ENCODE measurements around the gene CERS6. TPM values are rescaled to one million over a fixed set of nuclear protein-coding genes. Genes with fewer than 3 reads are reported as not detected.

The CERS6 gene
- total RNA-seq, 1 donor from 2014 or later = 30.8 TPM

- peaks cover 4% of the 10 kb centered on the region for H3K9me3 Mint-ChIP-seq (ENCODE audit: low read depth)
- peaks cover 2% of the 10 kb centered on the region for H3K36me3 Mint-ChIP-seq (ENCODE audit: low read depth)
- peaks cover 14% of the 10 kb centered on the region for H3K4me1 Mint-ChIP-seq (ENCODE audit: low read depth)
- no peaks in the 10 kb centered on the region for H3K27me3 Mint-ChIP-seq (ENCODE audit: low read depth)
- H3K27ac Mint-ChIP-seq (ENCODE audit: unreplicated experiment) = no peak overlapping the region
- no peak for TF ChIP-seq CTCF (IDR thresholded peaks at IDR 0.05)
- no peak overlapping the region for H3K4me3 Mint-ChIP-seq (ENCODE audit: unreplicated experiment)
- no peak for DNase-seq (ENCODE audit: low spot score)
Measured at GRCh38 chr2:168450732-168451131, 5.3 kb upstream of the CERS6 start.

GRCh38 chr2:168452781-168453180 lies 3.3 kb upstream of the CERS6 start:
- no peak overlapping the region for H3K4me3 Mint-ChIP-seq (ENCODE audit: unreplicated experiment)
- TF ChIP-seq CTCF (IDR thresholded peaks at IDR 0.05) = no peak
- no peaks in the 10 kb centered on the region for H3K27me3 Mint-ChIP-seq (ENCODE audit: low read depth)
- H3K36me3 Mint-ChIP-seq (ENCODE audit: low read depth) = no peaks in the 10 kb centered on the region
- H3K9me3 Mint-ChIP-seq (ENCODE audit: low read depth) = no peaks in the 10 kb centered on the region
- H3K4me1 Mint-ChIP-seq (ENCODE audit: low read depth) = peaks cover 19% of the 10 kb centered on the region
- no peak overlapping the region for H3K27ac Mint-ChIP-seq (ENCODE audit: unreplicated experiment)
- no peak for DNase-seq (ENCODE audit: low spot score)

DNA sequence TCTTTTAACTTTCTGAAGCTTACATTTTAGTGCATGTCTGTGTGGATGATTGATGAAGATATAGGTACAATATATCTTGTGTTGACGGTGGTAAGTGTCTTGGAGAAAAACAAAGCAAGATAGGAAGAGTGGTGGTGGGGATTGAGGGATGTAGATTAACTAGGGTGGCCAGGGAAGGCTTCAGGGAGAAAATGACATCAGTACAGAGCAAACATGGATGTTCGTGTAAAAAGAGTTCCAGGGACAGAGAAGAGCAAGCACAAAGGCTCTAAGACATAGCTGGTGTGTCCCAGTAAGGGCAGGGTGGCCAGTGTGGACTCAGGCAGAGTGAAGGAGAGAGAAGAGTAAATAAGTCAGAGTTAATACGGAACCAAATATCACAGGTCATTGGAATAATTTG lies 2.7 kb upstream of the CERS6 start:
- Mint-ChIP-seq H3K36me3 (ENCODE audit: low read depth) (no peaks in the 10 kb centered on the region), H3K4me3 (ENCODE audit: unreplicated experiment) (no peak overlapping the region), H3K9me3 (ENCODE audit: low read depth) (no peaks in the 10 kb centered on the region), H3K27me3 (ENCODE audit: low read depth) (no peaks in the 10 kb centered on the region), H3K4me1 (ENCODE audit: low read depth) (peaks cover 26% of the 10 kb centered on the region), H3K27ac (ENCODE audit: unreplicated experiment) (no peak overlapping the region)
- TF ChIP-seq CTCF (IDR thresholded peaks at IDR 0.05) = no peak
- DNase-seq (ENCODE audit: low spot score) = no peak

DNA sequence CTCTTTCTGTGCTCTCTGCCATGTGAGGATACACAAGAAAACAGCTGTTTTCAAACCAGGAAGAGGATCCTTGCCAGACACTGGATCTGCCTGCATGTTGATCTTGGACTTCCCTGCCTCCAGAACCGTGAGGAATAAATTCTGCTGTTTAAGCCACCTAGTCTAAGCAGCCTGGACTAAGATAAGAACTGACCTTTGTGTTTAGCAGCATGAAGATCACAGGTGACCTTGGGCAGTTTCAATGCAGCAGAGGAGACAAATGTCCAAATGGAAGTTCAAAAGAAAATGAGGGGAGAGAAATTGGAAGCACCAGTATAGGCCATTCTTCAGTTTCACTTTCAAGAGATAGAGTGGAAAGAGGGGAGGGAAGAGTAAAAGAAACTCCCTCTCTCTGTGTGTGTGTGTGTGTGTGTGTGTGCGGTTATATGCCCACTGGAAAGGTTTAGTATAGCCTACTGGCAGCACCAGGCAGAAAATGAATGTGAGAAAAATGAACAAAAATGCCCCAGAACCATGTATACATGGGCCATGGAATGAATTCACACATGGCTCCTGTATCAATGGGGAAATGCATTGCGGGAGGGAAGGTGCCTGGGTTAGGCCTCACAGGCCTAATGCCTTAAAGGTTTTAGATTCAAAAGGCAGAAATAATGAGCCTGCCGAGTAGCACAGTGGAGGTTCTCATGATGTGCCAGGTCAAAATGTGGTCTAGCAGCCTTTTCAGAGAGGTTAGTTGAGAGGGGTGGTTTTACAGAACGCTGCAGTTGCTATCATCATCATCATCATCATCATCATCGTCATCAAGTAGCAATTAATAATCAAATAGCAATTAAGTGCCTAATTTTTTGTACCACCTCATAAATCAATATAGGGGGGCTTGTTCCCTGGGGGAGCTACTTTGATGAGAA lies 1.1 kb upstream of the CERS6 start:
- H3K4me3 Mint-ChIP-seq (ENCODE audit: unreplicated experiment) = no peak overlapping the region
- DNase-seq (ENCODE audit: low spot score) = no peak
- H3K4me1 Mint-ChIP-seq (ENCODE audit: low read depth) = peaks cover 29% of the 10 kb centered on the region
- no peaks in the 10 kb centered on the region for H3K27me3 Mint-ChIP-seq (ENCODE audit: low read depth)
- no peak overlapping the region for H3K27ac Mint-ChIP-seq (ENCODE audit: unreplicated experiment)
- H3K36me3 Mint-ChIP-seq (ENCODE audit: low read depth) = no peaks in the 10 kb centered on the region
- TF ChIP-seq CTCF (IDR thresholded peaks at IDR 0.05) = no peak
- H3K9me3 Mint-ChIP-seq (ENCODE audit: low read depth) = no peaks in the 10 kb centered on the region

- Mint-ChIP-seq H3K27me3 (ENCODE audit: low read depth) (no peaks in the 10 kb centered on the region), H3K4me1 (ENCODE audit: low read depth) (peaks cover 37% of the 10 kb centered on the region), H3K4me3 (ENCODE audit: unreplicated experiment) (no peak overlapping the region), H3K9me3 (ENCODE audit: low read depth) (no peaks in the 10 kb centered on the region), H3K36me3 (ENCODE audit: low read depth) (no peaks in the 10 kb centered on the region), H3K27ac (ENCODE audit: unreplicated experiment) (peak overlapping the region; percentile 52)
- peak; percentile 9 for TF ChIP-seq CTCF (IDR thresholded peaks at IDR 0.05)
- no peak for DNase-seq (ENCODE audit: low spot score)
Measured at GRCh38 chr2:168456521-168457189, 583 bp downstream of the CERS6 start.
